Endothelial cell (in vitro differentiated cells): ENCODE measurements around the gene RS1. TPM values are rescaled to one million over a fixed set of nuclear protein-coding genes. Genes with fewer than 3 reads are reported as not detected.

Experiments used
- DNase-seq: peaks from one replicate; pipeline ENCODE4 v3.0.0; 2021; ENCODE audit warnings: low spot score
- H3K27ac Mint-ChIP-seq: one replicate; pipeline ENCODE4 v1.8.0; 2021; ENCODE audit warnings: mixed read lengths, inconsistent platforms; ENCODE audit not compliant: unreplicated experiment
- H3K27me3 Mint-ChIP-seq: one replicate; pipeline ENCODE4 v1.8.0; 2021; ENCODE audit warnings: mild to moderate bottlenecking, moderate library complexity, mixed read lengths, inconsistent platforms; ENCODE audit not compliant: unreplicated experiment
- H3K36me3 Mint-ChIP-seq: one replicate; pipeline ENCODE4 v1.8.0; 2021; ENCODE audit warnings: mild to moderate bottlenecking, low read depth, mixed read lengths, inconsistent platforms; ENCODE audit not compliant: unreplicated experiment
- H3K4me1 Mint-ChIP-seq: one replicate; pipeline ENCODE4 v1.8.0; 2021; ENCODE audit warnings: mild to moderate bottlenecking, mixed read lengths, inconsistent platforms; ENCODE audit not compliant: unreplicated experiment
- H3K4me3 Mint-ChIP-seq: one replicate; pipeline ENCODE4 v1.8.0; 2021; ENCODE audit warnings: mild to moderate bottlenecking, mixed read lengths, inconsistent platforms; ENCODE audit not compliant: unreplicated experiment
- H3K9me3 Mint-ChIP-seq: one replicate; pipeline ENCODE4 v1.8.0; 2021; ENCODE audit warnings: mixed read lengths, inconsistent platforms; ENCODE audit not compliant: unreplicated experiment
- total RNA-seq: library from RNA; stranded (reverse); fragmentation: NEBNext Ultra II Directional; extraction: Animal tissue kit (Norgen Biotek cat#: 25700); gene quantifications from one replicate; pipeline ENCODE4 v1.2.1, GENCODE V29; 2021; ENCODE audit not compliant: unreplicated experiment
- TF ChIP-seq, protein P1 (sequence below): fragments of 200-600 bp; sonication (generic); IDR thresholded peaks from one replicate; pipeline ENCODE4 v1.5.0; 2021; ENCODE audit warnings: antibody characterized with exemption; ENCODE audit not compliant: unreplicated experiment

Gene RS1
- total RNA-seq, 1 donor from 2014 or later: not detected

DNA sequence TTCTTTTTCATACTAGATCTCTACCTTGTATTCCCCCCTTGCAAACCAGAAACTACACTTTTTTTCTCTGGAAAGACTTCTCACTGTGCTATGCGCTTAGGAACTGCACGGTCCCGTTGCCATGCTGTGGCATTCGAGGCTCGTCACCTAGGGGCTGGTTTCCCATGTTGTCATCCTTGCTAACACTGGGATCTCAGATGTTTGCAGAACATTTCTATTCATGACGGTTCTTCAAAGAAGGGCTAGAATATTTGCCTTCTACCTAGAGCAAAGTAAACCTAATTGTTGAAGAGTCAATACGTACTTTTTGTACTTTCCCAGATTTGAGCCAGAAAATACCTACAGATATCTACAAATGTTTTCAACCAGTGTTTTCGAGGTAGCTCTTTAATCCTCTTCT lies 41.0 kb downstream of the RS1 start:
- Mint-ChIP-seq H3K9me3 (no peaks in the 10 kb centered on the region), H3K27me3 (no peaks in the 10 kb centered on the region), H3K4me3 (no peak overlapping the region), H3K36me3 (no peaks in the 10 kb centered on the region), H3K27ac (no peak overlapping the region), H3K4me1 (peaks cover 6% of the 10 kb centered on the region)
- DNase-seq: no peak
- TF ChIP-seq, protein P1, sequence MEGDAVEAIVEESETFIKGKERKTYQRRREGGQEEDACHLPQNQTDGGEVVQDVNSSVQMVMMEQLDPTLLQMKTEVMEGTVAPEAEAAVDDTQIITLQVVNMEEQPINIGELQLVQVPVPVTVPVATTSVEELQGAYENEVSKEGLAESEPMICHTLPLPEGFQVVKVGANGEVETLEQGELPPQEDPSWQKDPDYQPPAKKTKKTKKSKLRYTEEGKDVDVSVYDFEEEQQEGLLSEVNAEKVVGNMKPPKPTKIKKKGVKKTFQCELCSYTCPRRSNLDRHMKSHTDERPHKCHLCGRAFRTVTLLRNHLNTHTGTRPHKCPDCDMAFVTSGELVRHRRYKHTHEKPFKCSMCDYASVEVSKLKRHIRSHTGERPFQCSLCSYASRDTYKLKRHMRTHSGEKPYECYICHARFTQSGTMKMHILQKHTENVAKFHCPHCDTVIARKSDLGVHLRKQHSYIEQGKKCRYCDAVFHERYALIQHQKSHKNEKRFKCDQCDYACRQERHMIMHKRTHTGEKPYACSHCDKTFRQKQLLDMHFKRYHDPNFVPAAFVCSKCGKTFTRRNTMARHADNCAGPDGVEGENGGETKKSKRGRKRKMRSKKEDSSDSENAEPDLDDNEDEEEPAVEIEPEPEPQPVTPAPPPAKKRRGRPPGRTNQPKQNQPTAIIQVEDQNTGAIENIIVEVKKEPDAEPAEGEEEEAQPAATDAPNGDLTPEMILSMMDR: no peak

DNA sequence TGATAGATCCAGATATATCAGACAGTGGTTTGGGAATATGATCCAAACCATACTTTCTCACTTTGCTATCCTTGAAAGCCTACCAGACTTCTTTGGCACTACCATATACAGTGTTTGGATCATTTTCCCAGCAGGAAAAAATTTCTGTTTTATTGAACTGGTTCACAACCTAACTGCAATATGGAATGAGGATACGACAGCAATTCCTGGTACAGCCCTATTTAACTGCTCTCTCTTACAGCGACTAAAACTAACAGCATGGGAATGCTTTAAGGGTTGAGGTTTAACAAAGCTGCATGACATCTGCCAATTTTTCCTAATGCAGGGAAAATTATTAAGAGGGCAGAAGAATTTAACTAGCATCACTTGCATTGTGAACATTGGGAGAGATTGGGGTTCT lies 47.3 kb downstream of the RS1 start:
- no peaks in the 10 kb centered on the region for H3K27me3 Mint-ChIP-seq
- no peak overlapping the region for H3K4me3 Mint-ChIP-seq
- TF ChIP-seq, protein P1: no peak
- no peaks in the 10 kb centered on the region for H3K9me3 Mint-ChIP-seq
- no peaks in the 10 kb centered on the region for H3K4me1 Mint-ChIP-seq
- H3K36me3 Mint-ChIP-seq: no peaks in the 10 kb centered on the region
- no peak for DNase-seq
- H3K27ac Mint-ChIP-seq: no peak overlapping the region

DNA sequence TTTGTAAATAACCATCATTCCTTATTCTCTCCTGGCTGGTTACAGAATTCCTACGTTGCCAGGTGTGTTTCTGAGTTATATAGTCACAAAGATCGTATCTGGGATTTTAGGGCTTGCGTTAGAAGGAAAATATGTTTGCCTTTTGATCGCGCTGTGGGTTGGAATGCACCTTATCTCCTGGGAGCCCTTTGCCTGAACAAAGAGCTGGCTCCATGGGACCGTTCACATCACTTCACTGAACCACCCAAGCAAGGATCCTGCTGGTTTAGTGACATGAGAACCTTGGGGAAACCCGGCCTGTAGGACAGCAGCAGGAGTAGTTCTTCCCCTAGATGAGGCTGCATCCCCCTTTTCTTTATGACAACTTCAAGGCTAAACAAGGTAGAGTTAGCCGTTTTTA lies 51.6 kb downstream of the RS1 start:
- no peaks in the 10 kb centered on the region for H3K9me3 Mint-ChIP-seq
- no peak overlapping the region for H3K27ac Mint-ChIP-seq
- H3K27me3 Mint-ChIP-seq: no peaks in the 10 kb centered on the region
- H3K4me3 Mint-ChIP-seq: no peak overlapping the region
- TF ChIP-seq, protein P1: no peak
- peaks cover 4% of the 10 kb centered on the region for H3K36me3 Mint-ChIP-seq
- DNase-seq: no peak
- H3K4me1 Mint-ChIP-seq: peaks cover 12% of the 10 kb centered on the region

DNA sequence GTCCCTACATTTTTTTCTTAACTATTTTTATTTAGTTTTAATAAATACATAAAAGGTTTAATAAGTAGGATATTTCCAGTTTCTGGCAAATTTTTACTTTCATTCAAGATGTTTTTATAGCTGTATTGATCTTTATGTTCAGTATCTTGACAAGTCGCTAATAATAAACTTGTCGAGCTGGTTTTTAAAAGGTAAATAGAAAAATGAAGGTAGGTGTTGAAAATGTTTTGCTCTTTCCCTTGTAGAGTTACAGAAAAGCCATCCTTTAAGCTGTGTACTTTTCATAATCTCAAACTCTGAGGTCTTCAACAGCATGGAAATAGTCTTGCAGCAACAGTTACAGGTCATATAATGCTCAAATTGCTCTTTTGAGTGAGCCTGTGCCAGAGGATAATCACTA lies 52.6 kb downstream of the RS1 start:
- TF ChIP-seq, protein P1: no peak
- no peaks in the 10 kb centered on the region for H3K9me3 Mint-ChIP-seq
- no peak overlapping the region for H3K4me3 Mint-ChIP-seq
- DNase-seq: no peak
- H3K36me3 Mint-ChIP-seq: peaks cover 7% of the 10 kb centered on the region
- H3K27me3 Mint-ChIP-seq: no peaks in the 10 kb centered on the region
- H3K4me1 Mint-ChIP-seq: peaks cover 12% of the 10 kb centered on the region
- H3K27ac Mint-ChIP-seq: no peak overlapping the region

DNA sequence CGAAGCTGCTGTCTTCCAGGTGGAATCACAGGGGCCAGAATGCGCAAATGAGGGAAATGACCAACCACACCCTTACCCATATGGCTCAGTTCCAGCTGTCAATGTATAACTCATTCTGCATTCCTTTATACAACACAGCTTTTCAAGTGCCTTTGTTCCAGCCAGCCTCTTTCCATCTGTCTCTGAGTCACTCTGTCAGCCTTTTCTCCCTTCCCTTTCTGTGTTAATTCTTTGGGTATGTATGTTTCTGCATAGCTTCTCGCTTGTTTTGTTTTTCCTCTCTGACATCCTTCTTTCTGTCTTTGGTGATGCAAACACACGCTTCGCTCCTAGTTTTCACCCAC lies 54.5 kb downstream of the RS1 start:
- Mint-ChIP-seq H3K4me3 (no peak overlapping the region), H3K4me1 (peaks cover 12% of the 10 kb centered on the region), H3K9me3 (no peaks in the 10 kb centered on the region), H3K27ac (no peak overlapping the region), H3K36me3 (peaks cover 10% of the 10 kb centered on the region), H3K27me3 (no peaks in the 10 kb centered on the region)
- TF ChIP-seq, protein P1: no peak
- no peak for DNase-seq
